ENCODE data around the gene PLD6.

GRCh38 chr17:17180141-17180603 is 26.0 kb downstream of the PLD6 start:
- TF ChIP-seq CTCF (IDR thresholded peaks at IDR 0.05): no peak
- TF ChIP-seq POLR2A (IDR thresholded peaks at IDR 0.05): no peak
- no peak for TF ChIP-seq POLR2AphosphoS5 (IDR thresholded peaks at IDR 0.05)

Data from upper lobe of left lung (tissue), 4 donors.